GM13976 (cell line): ENCODE data around the gene FOLR2.

ENCODE experiments used
- DNase-seq: peaks from one replicate; pipeline ENCODE4 v3.0.0; 2012; ENCODE audit warnings: low spot score
- in situ Hi-C: fragments of 300-500 bp; cut with MboI; formaldehyde crosslinking; loops from one replicate; pipeline ENCODE4 v1.12.0; 2022; ENCODE audit warnings: low sequenced_read_pairs, mixed read lengths, inconsistent platforms; ENCODE audit not compliant: unreplicated experiment
- TF ChIP-seq, protein P1 (sequence below): IDR thresholded peaks from 2 replicates; pipeline ENCODE4 v1.5.1; 2012; ENCODE audit warnings: borderline replicate concordance, mild to moderate bottlenecking; ENCODE audit not compliant: insufficient read depth; ENCODE audit errors: extremely low read depth, missing control alignments, control extremely low read depth

FOLR2 gene

DNA sequence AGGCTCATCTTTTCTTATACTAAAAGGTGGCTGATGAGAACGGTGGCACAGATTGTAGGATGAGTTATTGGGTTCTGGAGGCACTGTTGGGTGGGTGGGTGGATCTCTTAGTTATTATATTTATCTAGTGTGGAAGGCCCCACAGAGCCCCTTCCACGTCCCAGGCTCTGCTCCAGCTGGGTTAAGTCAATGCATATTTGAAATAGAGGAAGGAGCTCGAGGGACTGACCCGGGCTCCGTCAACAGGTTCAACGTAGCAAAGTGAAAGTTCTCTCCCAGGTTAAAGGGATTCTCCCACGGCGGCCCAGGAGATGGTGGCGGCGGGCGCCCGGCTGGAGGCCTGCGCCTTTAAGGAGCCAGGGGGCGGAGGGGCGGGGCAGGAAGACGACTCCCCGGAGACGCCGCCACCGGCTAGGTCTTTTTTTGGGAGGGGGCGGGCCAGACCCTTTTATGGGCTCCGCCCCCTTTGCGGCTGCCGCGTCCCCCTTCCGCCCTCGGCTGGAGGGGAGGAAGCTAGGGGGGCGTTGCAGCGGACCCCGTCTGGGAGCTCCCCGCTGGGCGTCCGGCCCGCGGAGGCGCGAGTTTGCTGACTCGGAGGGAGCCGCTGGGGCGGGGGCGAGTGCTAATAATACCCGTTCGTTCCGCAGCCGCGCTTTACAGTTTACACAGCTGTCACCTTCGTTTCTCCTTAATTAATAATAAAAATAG lies 6.5 kb downstream of the FOLR2 start:
- peak; percentile 93 for DNase-seq
- in situ Hi-C loops, result no loop called here
- TF ChIP-seq, protein P1, sequence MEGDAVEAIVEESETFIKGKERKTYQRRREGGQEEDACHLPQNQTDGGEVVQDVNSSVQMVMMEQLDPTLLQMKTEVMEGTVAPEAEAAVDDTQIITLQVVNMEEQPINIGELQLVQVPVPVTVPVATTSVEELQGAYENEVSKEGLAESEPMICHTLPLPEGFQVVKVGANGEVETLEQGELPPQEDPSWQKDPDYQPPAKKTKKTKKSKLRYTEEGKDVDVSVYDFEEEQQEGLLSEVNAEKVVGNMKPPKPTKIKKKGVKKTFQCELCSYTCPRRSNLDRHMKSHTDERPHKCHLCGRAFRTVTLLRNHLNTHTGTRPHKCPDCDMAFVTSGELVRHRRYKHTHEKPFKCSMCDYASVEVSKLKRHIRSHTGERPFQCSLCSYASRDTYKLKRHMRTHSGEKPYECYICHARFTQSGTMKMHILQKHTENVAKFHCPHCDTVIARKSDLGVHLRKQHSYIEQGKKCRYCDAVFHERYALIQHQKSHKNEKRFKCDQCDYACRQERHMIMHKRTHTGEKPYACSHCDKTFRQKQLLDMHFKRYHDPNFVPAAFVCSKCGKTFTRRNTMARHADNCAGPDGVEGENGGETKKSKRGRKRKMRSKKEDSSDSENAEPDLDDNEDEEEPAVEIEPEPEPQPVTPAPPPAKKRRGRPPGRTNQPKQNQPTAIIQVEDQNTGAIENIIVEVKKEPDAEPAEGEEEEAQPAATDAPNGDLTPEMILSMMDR, result peak; percentile 54

DNA sequence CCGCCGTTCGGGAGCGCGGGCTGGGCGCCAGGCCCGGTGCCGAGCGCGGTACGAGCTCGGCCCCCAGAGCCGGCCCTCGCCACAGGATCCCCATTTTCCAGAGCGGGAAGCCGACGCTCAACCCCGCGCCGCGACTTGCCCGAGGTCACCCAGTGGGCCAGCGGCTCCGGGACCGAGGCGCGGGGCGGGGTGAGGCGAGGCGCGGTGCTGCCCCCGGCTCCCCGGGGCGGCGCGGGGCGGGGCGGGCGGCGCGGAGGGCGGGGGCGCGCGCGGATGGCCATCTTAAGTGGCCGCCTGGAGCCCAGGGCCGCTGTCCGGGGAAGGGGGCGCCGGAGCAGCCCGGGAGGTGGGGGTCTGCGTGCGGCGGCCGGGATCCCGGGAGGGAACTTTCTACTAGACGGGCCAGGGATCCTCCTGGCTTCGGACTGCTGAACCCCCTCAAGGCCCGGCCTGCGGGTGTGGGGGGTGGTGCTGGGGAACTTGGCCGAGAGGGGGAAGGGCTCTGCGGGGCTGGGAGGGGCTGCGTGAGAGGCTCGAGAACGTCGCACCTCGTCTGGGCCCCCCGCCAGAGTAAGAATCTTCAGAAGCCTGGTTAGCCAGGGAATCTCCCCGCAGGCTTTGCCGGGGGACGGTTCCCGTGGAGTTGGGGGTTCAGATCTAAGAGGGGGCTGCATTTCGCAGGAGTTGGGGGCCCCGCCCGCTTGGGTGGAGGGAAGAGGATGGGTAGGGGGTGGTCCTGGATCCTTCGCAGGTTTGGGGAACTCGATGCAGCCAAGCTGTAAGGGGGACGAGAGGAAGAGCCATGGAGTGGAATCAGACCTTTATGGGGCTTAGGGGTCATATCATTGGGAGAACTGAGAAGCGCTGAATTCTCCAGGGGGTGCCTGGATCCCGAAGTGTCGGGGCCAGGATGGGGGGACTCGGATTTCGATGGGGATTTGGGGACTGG lies 7.3 kb downstream of the FOLR2 start:
- in situ Hi-C loops, result no loop called here
- peak; percentile 78 for DNase-seq
- TF ChIP-seq, protein P1, result no peak

DNA sequence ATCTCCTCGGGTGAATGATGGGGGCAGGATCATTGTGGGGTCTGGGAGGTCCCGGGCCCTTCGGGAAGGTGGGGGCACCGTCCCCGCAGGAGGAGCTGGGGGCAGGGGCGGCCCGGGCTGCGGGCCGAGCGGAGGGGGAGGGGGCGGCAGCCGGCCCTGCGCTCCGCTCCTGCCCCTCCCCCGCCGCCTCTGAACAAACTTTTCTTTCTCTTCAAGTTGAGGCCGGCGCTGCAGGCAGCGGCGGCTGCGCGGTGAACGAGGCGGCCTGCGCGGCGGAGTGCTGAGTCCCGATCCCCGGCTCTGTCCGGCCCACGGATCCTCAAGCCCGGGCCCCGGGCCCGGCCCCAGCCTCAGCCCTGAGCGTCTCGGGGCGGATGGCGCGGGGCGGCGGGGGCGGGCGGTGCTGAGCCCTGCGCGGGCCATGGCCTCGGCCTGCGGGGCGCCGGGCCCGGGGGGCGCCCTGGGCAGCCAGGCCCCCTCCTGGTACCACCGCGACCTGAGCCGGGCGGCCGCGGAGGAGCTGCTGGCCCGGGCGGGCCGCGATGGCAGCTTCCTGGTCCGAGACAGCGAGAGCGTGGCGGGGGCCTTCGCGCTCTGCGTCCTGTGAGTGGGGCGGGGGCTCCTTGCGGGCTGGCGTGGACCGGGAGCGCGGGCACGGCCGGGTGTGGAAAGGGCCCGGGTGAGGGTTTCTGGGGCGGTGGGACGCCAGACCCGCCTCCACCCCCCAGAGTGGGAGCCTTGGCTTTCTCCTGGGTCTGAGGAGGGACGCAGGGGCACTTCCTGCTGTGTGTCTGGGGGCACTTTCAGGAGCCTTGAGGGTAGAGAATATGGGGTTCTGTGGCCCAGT lies 8.2 kb downstream of the FOLR2 start, which contains the start of gene INPPL1:
TSS of gene INPPL1 (plus strand) at position 204 of the 847 bp plus-strand sequence. CDS start at position 422, 218 bp downstream.
- peak; percentile 48 for DNase-seq
- TF ChIP-seq, protein P1, result no peak
- in situ Hi-C loops, result no loop called here

DNA sequence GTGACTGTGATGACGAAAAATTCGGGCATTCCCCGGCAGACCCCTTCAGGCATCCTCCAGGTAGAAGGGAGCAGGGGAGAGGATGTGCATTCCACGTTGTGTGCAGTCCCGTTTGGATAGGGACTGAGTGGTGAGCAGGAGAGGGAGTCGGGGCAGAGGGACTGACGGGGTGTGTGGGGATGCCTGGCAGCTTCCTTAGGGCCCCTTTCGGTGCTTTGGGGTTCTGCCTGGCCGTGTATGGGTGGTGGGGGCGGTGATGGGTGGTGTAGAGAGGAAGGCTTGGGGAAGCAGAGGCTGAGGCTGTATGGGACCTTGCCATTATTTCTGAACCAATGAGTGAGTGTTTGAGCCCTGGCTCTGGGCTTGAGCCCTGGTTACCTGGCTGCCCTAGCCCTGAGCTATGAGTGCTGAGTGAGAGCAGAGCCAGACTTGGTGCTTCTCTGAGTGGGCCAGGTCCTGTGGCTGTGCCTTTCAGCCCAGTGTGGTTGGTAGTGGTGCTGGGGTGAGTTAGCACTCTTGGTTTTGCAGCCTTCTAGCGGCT lies 8.9 kb downstream of the FOLR2 start:
- TF ChIP-seq, protein P1, result no peak
- in situ Hi-C loops, result no loop called here
- DNase-seq, result peak; percentile 30

DNA sequence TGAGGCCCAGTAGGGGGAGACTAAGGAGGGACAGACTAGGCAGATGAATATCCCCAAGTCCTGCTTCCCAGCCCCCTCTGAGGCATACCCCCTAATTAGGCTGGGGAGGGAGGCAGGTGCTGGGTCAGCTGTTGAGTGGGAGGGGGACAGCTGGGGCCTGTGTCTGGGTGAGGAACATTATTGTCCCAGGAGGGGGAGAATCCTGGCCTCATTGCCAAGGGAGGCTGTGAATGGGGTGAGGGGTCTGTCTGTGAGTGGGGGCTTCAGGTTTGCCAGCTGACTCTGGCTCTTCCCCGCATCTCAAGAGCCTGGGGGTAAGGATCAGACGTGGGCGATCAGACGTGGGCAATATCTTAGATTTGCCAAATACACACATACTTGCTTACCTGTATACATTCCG lies 10.1 kb downstream of the FOLR2 start:
- in situ Hi-C loops, result no loop called here
- TF ChIP-seq, protein P1, result no peak
- DNase-seq, result no peak
